HG02610 (cell line): ENCODE data around the gene SLC4A3.
"Not testable (repeated sequence)": the region's sequence is repeated elsewhere in the genome, so short reads cannot be mapped to it uniquely, and the experiment has no call there.

Experiments used
- ATAC-seq: cut with Tn5 transposase; IDR thresholded peaks from one replicate; pipeline ENCODE4 v1.9.1; 2021; ENCODE audit warnings: mild to moderate bottlenecking, moderate library complexity; ENCODE audit not compliant: unreplicated experiment

The SLC4A3 gene

DNA sequence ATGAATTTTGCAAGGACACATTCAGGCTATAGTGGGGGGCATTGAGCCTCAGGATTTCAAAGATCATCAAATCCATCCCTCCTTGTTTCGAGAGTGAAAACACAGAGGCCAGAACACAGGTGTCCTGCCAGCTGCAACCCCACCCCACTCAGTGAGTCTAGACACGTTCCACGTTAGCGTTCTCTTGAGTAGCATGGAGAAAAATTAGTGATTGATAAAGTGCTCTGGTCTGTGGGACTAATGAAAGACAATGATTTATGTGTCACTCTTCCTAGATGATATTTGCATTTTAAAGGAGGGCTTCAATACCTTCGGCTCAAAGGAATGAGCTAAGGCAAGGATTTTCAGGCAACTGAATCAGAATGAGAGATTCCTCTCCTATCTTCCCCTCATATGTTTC is 43.8 kb downstream of the SLC4A3 start:
- no peak for ATAC-seq

DNA sequence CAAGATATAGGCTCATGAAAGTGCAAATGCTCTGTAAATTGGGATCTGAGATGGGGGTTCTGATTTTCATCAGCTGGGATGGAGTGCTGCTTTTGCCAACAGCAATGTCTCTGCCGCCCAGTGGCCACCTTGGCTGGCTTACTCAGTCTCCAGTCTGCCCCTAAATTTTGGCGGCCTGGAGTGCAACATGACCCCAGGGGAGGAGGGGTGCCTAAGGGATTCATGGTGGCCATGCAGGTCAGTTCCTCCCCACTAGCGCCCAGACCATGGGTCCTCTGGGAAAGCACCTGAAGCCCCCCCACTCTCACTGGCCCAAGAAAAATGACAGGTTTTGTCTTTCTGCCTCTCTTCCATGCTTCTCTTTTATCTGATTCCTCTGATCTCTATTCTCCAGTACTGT is 45.0 kb downstream of the SLC4A3 start:
- ATAC-seq, result no peak

DNA sequence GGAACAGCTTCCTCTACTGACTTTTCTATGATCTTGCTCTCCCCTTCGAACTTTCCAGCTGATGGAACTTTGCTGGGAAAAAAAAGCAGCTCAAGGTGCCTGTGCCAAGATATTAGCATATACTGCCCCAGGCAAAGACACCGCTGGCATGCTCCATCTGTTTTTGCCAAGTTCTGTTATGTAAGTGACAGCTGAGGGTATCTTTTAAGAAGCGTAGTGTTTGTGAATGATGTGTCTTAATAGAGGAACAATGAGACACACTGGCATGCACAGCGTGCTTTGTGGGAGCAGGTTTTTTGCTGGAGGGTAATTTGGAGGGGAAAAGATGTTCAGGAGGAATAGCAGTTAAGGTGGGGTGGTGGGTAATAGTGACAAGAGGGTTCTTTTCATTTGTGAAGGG is 47.8 kb downstream of the SLC4A3 start:
- no peak for ATAC-seq

GRCh38 chr2:219676586-219676985 is 49.2 kb downstream of the SLC4A3 start:
- ATAC-seq, result no peak

- no peak for ATAC-seq
Observed at GRCh38 chr2:219679041-219679440, 51.6 kb downstream of the SLC4A3 start.

- ATAC-seq, result no peak
Observed at GRCh38 chr2:219679571-219679970, 52.1 kb downstream of the SLC4A3 start.

GRCh38 chr2:219680958-219681693 is 53.7 kb downstream of the SLC4A3 start:
- no peak for ATAC-seq

GRCh38 chr2:219681694-219682300 is 54.4 kb downstream of the SLC4A3 start:
- no peak for ATAC-seq

DNA sequence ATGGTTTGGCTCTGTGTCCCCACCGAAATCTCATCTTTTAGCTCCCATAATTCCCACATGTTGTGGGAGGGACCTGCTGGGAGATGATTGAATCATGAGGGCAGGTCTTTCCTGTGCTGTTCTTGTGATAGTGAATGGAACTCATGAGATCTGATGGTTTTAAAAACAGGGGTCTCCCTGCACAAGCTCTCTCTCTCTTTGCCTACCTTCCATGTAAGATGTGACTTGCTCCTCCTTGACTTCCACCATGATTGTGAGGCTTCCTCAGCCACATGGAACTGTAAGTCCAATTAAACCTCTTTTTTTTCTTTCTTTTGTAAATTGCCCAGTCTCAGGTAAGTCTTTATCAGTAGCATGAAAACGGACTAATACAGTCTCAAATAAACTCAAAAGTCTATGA is 56.0 kb downstream of the SLC4A3 start:
- not testable (repeated sequence) for ATAC-seq

- ATAC-seq, result peak; percentile 99
Observed at GRCh38 chr2:219684721-219685689, 57.6 kb downstream of the SLC4A3 start.

GRCh38 chr2:219687272-219687671 is 59.8 kb downstream of the SLC4A3 start:
- no peak for ATAC-seq

DNA sequence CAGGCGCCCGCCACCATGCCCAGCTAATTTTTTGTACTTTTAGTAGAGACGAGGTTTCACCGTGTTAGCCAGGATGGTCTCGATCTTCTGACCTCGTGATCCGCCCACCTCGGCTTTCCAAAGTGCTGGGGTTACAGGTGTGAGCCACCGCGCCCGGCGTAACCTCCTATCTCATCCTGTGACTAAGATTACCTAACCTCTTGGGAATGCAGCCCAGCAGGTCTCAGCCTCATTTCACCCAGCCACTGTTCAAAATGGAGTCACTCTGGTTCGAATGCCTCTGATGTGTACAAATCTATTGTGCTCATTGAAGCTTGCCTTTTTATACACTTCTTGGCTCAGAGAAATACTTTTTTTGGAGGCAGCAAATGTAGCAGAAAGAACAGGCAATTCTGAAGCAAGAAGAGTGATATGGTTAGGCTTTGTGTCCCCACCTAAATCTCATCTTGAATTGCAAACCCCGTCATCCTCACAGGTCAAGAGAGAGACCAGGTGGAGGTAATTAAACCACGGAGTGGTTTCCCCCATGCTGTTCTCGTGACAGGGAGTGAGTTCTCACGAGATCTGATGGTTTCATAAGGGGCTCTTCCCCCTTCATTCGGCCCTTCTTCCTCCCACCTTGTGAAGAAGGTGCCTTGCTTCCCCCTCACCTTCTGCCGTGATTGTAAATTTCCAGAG is 60.6 kb downstream of the SLC4A3 start:
- no peak for ATAC-seq

DNA sequence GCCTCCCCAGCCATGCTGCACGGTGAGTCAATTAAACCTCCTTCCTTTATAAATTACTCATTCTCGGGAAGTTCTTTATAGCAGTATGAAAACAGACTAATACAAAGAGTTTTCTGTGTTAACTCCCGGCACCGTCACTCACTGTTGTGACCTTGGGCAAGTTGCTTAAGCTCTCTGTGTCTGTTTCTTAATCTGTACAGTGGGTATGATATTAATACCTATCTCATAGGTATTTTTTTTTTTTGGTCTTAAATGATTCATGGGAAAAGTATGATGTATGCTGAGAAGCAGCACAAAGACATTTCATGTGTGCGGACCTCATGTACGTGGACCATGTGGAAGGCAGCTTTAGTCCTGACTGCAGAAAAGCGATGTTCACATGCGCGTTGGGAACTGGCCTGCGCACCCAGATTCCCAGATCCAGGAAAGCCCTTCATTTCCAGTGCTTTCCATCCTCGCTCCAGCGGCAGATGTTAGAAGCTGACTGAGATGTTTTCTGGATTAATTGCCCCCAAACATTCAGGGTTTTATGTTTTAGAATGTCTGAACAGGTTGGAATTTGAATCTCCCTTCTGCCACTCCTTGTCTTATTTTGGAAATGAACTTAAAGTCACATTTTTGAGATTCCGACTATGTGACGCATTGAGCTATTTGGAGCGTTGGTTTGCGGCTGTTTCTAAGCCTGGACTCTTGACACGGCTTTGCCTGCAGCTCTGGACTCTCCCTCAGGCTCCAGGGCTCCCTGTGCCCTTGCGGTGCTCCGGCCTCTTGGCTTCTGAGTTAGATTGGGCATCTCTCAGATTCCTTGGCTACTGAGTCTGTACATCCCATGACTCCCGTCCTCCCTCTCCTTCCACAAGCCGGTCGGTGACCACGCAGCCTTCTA is 61.4 kb downstream of the SLC4A3 start:
- no peak for ATAC-seq

DNA sequence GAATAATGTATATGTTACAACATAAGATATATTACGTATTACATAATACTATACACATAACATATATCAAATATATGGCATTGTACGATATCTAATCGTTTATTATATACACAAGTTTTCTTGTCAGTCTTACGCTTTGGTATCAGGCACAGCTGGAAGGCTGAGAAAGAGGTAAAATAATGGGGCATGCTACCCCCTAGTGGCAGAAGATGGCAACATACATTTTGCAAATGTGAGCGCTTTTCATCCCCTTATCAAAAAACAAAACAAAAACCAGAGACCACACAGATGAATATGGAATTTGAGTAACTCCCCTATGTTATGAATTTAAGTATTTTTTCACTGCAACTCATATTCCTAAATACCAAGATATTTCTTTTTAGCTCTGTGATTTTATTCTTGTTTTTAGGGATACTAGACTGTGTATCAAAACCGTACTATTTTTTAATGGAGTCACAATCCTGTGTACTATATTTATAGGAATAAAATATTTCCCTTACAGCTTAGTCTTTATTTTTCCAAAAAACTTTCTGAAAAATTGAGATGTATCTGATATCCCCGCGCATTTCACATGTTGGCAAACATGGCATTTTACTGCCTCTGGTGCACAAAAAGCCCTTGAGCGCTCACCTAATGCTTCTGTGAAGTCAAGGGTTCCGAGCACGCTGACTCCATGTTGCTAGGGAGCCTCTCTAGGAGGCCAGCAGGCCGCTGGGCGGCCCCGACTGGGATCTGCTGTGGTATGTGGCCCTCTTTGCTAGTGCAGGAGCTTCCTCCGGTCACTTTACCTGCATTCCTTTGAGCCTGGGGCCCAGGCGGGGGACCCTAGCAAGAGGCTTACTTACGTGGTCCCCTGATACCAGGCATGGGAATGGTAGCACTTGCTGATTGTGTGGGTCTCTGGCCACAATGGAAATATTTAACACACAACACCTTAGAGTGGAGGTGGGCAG is 62.5 kb downstream of the SLC4A3 start:
- peak; percentile 33 for ATAC-seq

DNA sequence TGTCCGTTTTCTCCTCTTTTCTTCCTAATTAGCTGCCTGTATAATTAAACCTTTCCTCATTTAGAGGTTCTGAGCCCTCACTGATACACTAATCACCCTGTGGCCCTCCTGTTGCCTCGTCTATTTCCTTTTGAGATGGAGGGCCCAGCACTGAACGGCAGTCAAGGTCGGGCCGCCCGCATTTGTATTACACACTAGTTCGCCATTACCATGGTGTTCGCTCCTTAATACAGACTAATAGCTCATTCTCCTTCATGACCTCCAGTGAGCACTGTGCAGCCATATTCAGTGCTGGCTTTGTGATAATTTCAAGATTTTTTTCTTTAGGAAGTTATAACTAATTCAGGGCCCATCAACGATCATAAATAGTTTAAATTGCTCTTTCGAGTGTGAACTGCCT is 64.1 kb downstream of the SLC4A3 start:
- no peak for ATAC-seq
